H1 (cell line): ENCODE results near the gene RB1. TPM values are rescaled to one million over a fixed set of nuclear protein-coding genes. Genes with fewer than 3 reads are reported as not detected.

Experiments
- ATF2 ChIP-seq: IDR thresholded peaks from 2 replicates; pipeline ENCODE4 v1.6.1; 2012; ENCODE audit warnings: low read length, inconsistent platforms
- TAF7 ChIP-seq: optimal IDR thresholded peaks from 2 replicates; pipeline ENCODE3; 2011; ENCODE audit warnings: low read depth, mild to moderate bottlenecking, inconsistent platforms, low read length, moderate library complexity, borderline replicate concordance
- polyA plus RNA-seq, 7 experiments: library from polyadenylated mRNA; depleted of rRNA in 3 of 7; stranded (reverse) in 5 of 7; unstranded in 2 of 7; fragments of >200 nt in 5 of 7; fragments of 200-250 nt in 2 of 7; gene quantifications; 1 replicate in 5 of 7; 2 replicates in 1 of 7; 4 replicates in 1 of 7; pipeline versions ENCODE4 v1.2.1 to v1.2.3, GENCODE V29; 2011 to 2013; ENCODE audit warnings: missing spikeins in 2 of 7, mixed read lengths in 2 of 7
- total RNA-seq: library from RNA; stranded (reverse); fragmentation: NEBNext Ultra II Directional; extraction: Animal tissue kit (Norgen Biotek cat#: 25700); gene quantifications from 2 replicates; pipeline ENCODE4 v1.2.1, GENCODE V29; 2021

Gene RB1
- total and polyA plus RNA-seq, 2 of the 8 experiments (the other 6 are each of a cell fraction or from before 2014, with no cell fraction given): 4.1 to 17.5 TPM

- TF ChIP-seq ATF2 (no peak), TAF7 (no peak)
- TF ChIP-seq, all 59 proteins: peak for 0
Measured at GRCh38 chr13:48424212-48424611, 120.7 kb downstream of the RB1 start (continued).
